ENCODE measurements around the gene PDLIM7.

PDLIM7 gene

GRCh38 chr5:177520271-177520670, 22.9 kb upstream of the PDLIM7 start:
- Histone ChIP-seq H3K9ac (ENCODE audit: low read length) (no peak overlapping the region), H3K4me2 (ENCODE audit: low read length) (no peak overlapping the region)

GRCh38 chr5:177519463-177520235, 22.2 kb upstream of the PDLIM7 start:
- Histone ChIP-seq H3K27me3 (ENCODE audit: insufficient read depth, low read length) (no peaks in the 10 kb centered on the region), H4K20me1 (ENCODE audit: insufficient read depth, low read length) (no peaks in the 10 kb centered on the region), H3K9ac (ENCODE audit: low read length) (peak overlapping the region; percentile 25; the same call in 1 of the 2 replicates), H3K4me3 (ENCODE audit: low read depth, low read length, poor library complexity, severe bottlenecking) (peak overlapping the region; percentile 42), H3K4me2 (ENCODE audit: low read length) (peak overlapping the region; percentile 55; the same call in 1 of the 2 replicates), H3K4me1 (ENCODE audit: insufficient read depth, low read length, severe bottlenecking) (peaks cover 30% of the 10 kb centered on the region), H2AFZ (ENCODE audit: low read length) (no peak overlapping the region), H3F3A (ENCODE audit: insufficient read depth, low read length) (no peaks in the 10 kb centered on the region), H3K9me3 (ENCODE audit: low read length) (no peaks in the 10 kb centered on the region), H3K36me3 (ENCODE audit: insufficient read depth, low read length) (peaks cover 49% of the 10 kb centered on the region), H3K79me2 (ENCODE audit: insufficient read depth, low read length) (peaks cover 7% of the 10 kb centered on the region), H3K27ac (ENCODE audit: low read depth, low read length, poor library complexity, severe bottlenecking) (no peak overlapping the region), H3K9me2 (ENCODE audit: low read depth, low read length) (no peaks in the 10 kb centered on the region)
- TF ChIP-seq EZH2 (IDR thresholded peaks at IDR 0.05; ENCODE audit: borderline replicate concordance, low read length) = no peak
- TF ChIP-seq CTCF (IDR thresholded peaks at IDR 0.05; ENCODE audit: low read length) = no peak

More at GRCh38 chr5:177520271-177520670, 22.9 kb upstream of the PDLIM7 start:
- H3K27me3 ChIP-seq (ENCODE audit: insufficient read depth, low read length) = no peaks in the 10 kb centered on the region
- no peak overlapping the region for H3K4me3 ChIP-seq (ENCODE audit: low read depth, low read length, poor library complexity, severe bottlenecking)
- H3K79me2 ChIP-seq (ENCODE audit: insufficient read depth, low read length) = peaks cover 7% of the 10 kb centered on the region
- no peaks in the 10 kb centered on the region for H4K20me1 ChIP-seq (ENCODE audit: insufficient read depth, low read length)
- no peak overlapping the region for H2AFZ ChIP-seq (ENCODE audit: low read length)
- TF ChIP-seq EZH2 (IDR thresholded peaks at IDR 0.05; ENCODE audit: borderline replicate concordance, low read length) (no peak), CTCF (IDR thresholded peaks at IDR 0.05; ENCODE audit: low read length) (no peak)
- H3K9me2 ChIP-seq (ENCODE audit: low read depth, low read length) = no peaks in the 10 kb centered on the region
- H3K27ac ChIP-seq (ENCODE audit: low read depth, low read length, poor library complexity, severe bottlenecking) = no peak overlapping the region
- no peaks in the 10 kb centered on the region for H3F3A ChIP-seq (ENCODE audit: insufficient read depth, low read length)
- peaks cover 49% of the 10 kb centered on the region for H3K36me3 ChIP-seq (ENCODE audit: insufficient read depth, low read length)
- H3K4me1 ChIP-seq (ENCODE audit: insufficient read depth, low read length, severe bottlenecking) = peaks cover 23% of the 10 kb centered on the region
- no peaks in the 10 kb centered on the region for H3K9me3 ChIP-seq (ENCODE audit: low read length)

- Histone ChIP-seq H3K27ac (ENCODE audit: low read depth, low read length, poor library complexity, severe bottlenecking) (peak within 1 kb of the TSS; percentile 25), H3K9me2 (ENCODE audit: low read depth, low read length) (no peaks in the 10 kb centered on the region), H3K4me3 (ENCODE audit: low read depth, low read length, poor library complexity, severe bottlenecking) (peak within 1 kb of the TSS; percentile 83), H3K4me1 (ENCODE audit: insufficient read depth, low read length, severe bottlenecking) (peaks cover 34% of the 10 kb centered on the region), H3K9me3 (ENCODE audit: low read length) (no peaks in the 10 kb centered on the region), H3K4me2 (ENCODE audit: low read length) (peak within 1 kb of the TSS; percentile 73), H3F3A (ENCODE audit: insufficient read depth, low read length) (no peaks in the 10 kb centered on the region), H3K36me3 (ENCODE audit: insufficient read depth, low read length) (peaks cover 64% of the 10 kb centered on the region), H3K9ac (ENCODE audit: low read length) (peak within 1 kb of the TSS; percentile 85), H4K20me1 (ENCODE audit: insufficient read depth, low read length) (no peaks in the 10 kb centered on the region), H2AFZ (ENCODE audit: low read length) (no peak within 1 kb of the TSS), H3K27me3 (ENCODE audit: insufficient read depth, low read length) (no peaks in the 10 kb centered on the region), H3K79me2 (ENCODE audit: insufficient read depth, low read length) (peaks cover 7% of the 10 kb centered on the region)
- TF ChIP-seq CTCF (IDR thresholded peaks at IDR 0.05; ENCODE audit: low read length) (no peak), EZH2 (IDR thresholded peaks at IDR 0.05; ENCODE audit: borderline replicate concordance, low read length) (no peak)
These were observed 19.5 kb upstream of the PDLIM7 start, which contains the start of gene DDX41 for GRCh38 chr5:177516601-177517568. TSS of gene DDX41 (minus strand) at chr5:177516961. CDS start at chr5:177516945, 16 bp downstream.

All from OCI-LY1 (cell line).